ENCODE data around the gene TGIF2. TPM values are rescaled to one million over a fixed set of nuclear protein-coding genes. Genes with fewer than 3 reads are reported as not detected.

TGIF2 gene
- polyA plus RNA-seq, 1 donor (not counting 4 experiments of a cell fraction or from before 2014, with no cell fraction given): 6.7 TPM

DNA sequence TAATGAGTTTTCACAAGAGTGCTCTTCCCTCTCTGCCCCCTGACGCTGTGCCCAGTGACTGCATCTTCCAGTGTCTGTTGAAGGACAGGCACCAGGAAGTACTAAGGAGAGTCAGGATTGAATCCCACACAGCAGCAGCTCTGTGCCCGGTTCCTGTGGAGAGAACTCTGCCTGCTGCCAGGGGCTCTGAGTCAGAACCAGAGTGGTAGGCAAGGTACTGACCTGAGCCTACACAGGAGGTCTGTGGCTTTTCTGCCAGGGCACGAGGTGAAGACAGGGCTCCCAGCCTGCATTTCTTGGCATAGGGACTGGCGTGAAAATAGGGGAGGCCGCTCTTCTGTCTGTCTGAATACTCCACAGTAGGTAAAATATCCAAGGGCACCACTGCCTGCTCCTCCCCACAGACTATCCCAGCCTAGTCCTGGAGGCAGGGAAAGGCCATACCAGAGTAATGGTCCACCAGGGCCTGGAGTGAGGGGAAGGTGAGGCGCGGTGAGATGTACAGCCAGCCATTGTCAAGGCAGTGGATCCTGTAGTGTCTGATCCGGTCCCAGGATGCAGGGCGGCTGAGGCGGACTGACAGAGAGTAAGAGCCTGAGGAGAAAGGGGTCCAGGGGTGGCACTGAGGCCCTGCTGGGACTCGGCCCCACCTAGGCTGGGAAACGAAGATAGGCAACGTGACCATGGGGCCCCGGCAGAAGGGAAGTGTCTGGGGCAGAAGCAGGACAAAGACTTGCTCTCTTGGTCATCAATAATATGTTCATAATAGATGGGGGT lies 41.6 kb downstream of the TGIF2 start:
- dilution Hi-C loops (cut with MboI; ENCODE audit: extremely low pct_ligation_motif_present, low sequenced_read_pairs): no loop called here
- peaks cover 18 to 21% of the 10 kb centered on the region in 2 experiments for H3K36me3 ChIP-seq (ENCODE audit: control insufficient read depth in 2 of 2, extremely low read depth in 1 of 2, insufficient read depth in 2 of 2, low read length in 2 of 2)
- no peak for FAIRE-seq

GRCh38 chr20:36620917-36621316 lies 47.5 kb downstream of the TGIF2 start:
- Histone ChIP-seq H4K20me1 (ENCODE audit: control insufficient read depth, extremely low read depth, insufficient read depth, low read length) (no peaks in the 10 kb centered on the region), H3K36me3 (ENCODE audit: control insufficient read depth in 2 of 2, extremely low read depth in 1 of 2, insufficient read depth in 2 of 2, low read length in 2 of 2) (no peaks in the 10 kb centered on the region), H3K27ac (ENCODE audit: control insufficient read depth, insufficient read depth, low read length) (no peak overlapping the region), H3K27me3 (ENCODE audit: control insufficient read depth, extremely low read depth, insufficient read depth, low read length) (no peaks in the 10 kb centered on the region), H3K9me3 (ENCODE audit: control insufficient read depth, low read depth, low read length) (no peaks in the 10 kb centered on the region), H2AFZ (ENCODE audit: control insufficient read depth, low read length) (no peak overlapping the region), H3K9me1 (ENCODE audit: control insufficient read depth, extremely low read depth, insufficient read depth, low read length) (no peaks in the 10 kb centered on the region), H3K79me2 (ENCODE audit: control insufficient read depth, insufficient read depth, low read length) (no peaks in the 10 kb centered on the region), H3K4me3 (ENCODE audit: control insufficient read depth in 2 of 3, extremely low read depth in 1 of 3, insufficient read depth in 2 of 3, low read depth in 1 of 3, low read length in 3 of 3) (no peak overlapping the region), H3K4me1 (ENCODE audit: control insufficient read depth, extremely low read depth, insufficient read depth, low read length) (no peaks in the 10 kb centered on the region), H3K4me2 (ENCODE audit: control insufficient read depth, extremely low read depth, insufficient read depth, low read depth, low read length) (no peak overlapping the region), H3K9ac (ENCODE audit: control insufficient read depth, extremely low read depth, insufficient read depth, low read length) (no peak overlapping the region)
- DNase-seq (ENCODE audit: low read depth, low spot score) (no peak), FAIRE-seq (no peak)
- TF ChIP-seq, protein P1, sequence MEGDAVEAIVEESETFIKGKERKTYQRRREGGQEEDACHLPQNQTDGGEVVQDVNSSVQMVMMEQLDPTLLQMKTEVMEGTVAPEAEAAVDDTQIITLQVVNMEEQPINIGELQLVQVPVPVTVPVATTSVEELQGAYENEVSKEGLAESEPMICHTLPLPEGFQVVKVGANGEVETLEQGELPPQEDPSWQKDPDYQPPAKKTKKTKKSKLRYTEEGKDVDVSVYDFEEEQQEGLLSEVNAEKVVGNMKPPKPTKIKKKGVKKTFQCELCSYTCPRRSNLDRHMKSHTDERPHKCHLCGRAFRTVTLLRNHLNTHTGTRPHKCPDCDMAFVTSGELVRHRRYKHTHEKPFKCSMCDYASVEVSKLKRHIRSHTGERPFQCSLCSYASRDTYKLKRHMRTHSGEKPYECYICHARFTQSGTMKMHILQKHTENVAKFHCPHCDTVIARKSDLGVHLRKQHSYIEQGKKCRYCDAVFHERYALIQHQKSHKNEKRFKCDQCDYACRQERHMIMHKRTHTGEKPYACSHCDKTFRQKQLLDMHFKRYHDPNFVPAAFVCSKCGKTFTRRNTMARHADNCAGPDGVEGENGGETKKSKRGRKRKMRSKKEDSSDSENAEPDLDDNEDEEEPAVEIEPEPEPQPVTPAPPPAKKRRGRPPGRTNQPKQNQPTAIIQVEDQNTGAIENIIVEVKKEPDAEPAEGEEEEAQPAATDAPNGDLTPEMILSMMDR (optimal IDR thresholded peaks at IDR 0.05 in 1 of 3, IDR thresholded peaks at IDR 0.05 in 1 of 3, conservative IDR thresholded peaks at IDR 0.05 in 1 of 3; ENCODE audit: extremely low read depth in 1 of 3, insufficient read depth in 2 of 3, low read length in 3 of 3): no peak
- no peak for TF ChIP-seq EZH2 (IDR thresholded peaks at IDR 0.05; ENCODE audit: low read length)
- dilution Hi-C loops (cut with MboI; ENCODE audit: extremely low pct_ligation_motif_present, low sequenced_read_pairs): no loop called here

More for the DNA sequence above, 41.6 kb downstream of the TGIF2 start:
- Histone ChIP-seq H3K27ac (ENCODE audit: control insufficient read depth, insufficient read depth, low read length) (no peak overlapping the region), H2AFZ (ENCODE audit: control insufficient read depth, low read length) (no peak overlapping the region), H3K9ac (ENCODE audit: control insufficient read depth, extremely low read depth, insufficient read depth, low read length) (no peak overlapping the region), H3K4me2 (ENCODE audit: control insufficient read depth, extremely low read depth, insufficient read depth, low read depth, low read length) (no peak overlapping the region), H3K9me3 (ENCODE audit: control insufficient read depth, low read depth, low read length) (no peaks in the 10 kb centered on the region), H3K27me3 (ENCODE audit: control insufficient read depth, extremely low read depth, insufficient read depth, low read length) (no peaks in the 10 kb centered on the region), H3K79me2 (ENCODE audit: control insufficient read depth, insufficient read depth, low read length) (no peaks in the 10 kb centered on the region), H3K9me1 (ENCODE audit: control insufficient read depth, extremely low read depth, insufficient read depth, low read length) (no peaks in the 10 kb centered on the region), H4K20me1 (ENCODE audit: control insufficient read depth, extremely low read depth, insufficient read depth, low read length) (peaks cover 2% of the 10 kb centered on the region), H3K4me1 (ENCODE audit: control insufficient read depth, extremely low read depth, insufficient read depth, low read length) (no peaks in the 10 kb centered on the region), H3K4me3 (ENCODE audit: control insufficient read depth in 2 of 3, extremely low read depth in 1 of 3, insufficient read depth in 2 of 3, low read depth in 1 of 3, low read length in 3 of 3) (no peak overlapping the region)
- TF ChIP-seq, protein P1 (optimal IDR thresholded peaks at IDR 0.05 in 1 of 3, IDR thresholded peaks at IDR 0.05 in 1 of 3, conservative IDR thresholded peaks at IDR 0.05 in 1 of 3; ENCODE audit: extremely low read depth in 1 of 3, insufficient read depth in 2 of 3, low read length in 3 of 3): no peak
- no peak for TF ChIP-seq EZH2 (IDR thresholded peaks at IDR 0.05; ENCODE audit: low read length)
- no peak for DNase-seq (ENCODE audit: low read depth, low spot score)

Measured in keratinocyte (primary cell).